H1 (cell line): ENCODE results near the gene SPOP. TPM values are rescaled to one million over a fixed set of nuclear protein-coding genes. Genes with fewer than 3 reads are reported as not detected.

Source experiments
- CHD7 ChIP-seq: fragments of 300-600 bp; sonication (generic); IDR thresholded peaks from 2 replicates; pipeline ENCODE4 v1.7.1; 2012; ENCODE audit warnings: low read length, moderate library complexity, mild to moderate bottlenecking, inconsistent platforms; ENCODE audit not compliant: insufficient replicate concordance
- HDAC2 ChIP-seq, 2 experiments: fragments of 300-600 bp in 1 of 2; sonication (generic) in 1 of 2; IDR thresholded peaks; 2 replicates each; pipeline ENCODE4 v1.6.1; 2011 to 2012; ENCODE audit warnings: low read depth in 2 of 2, low read length in 2 of 2, mild to moderate bottlenecking in 2 of 2, moderate library complexity in 2 of 2, borderline replicate concordance in 1 of 2, inconsistent platforms in 1 of 2
- KDM1A ChIP-seq: fragments of 200-600, 300-600 bp; sonication (generic); IDR thresholded peaks from 2 replicates; pipeline ENCODE4 v1.7.1; 2016; ENCODE audit warnings: mild to moderate bottlenecking, low read length, borderline replicate concordance
- POU5F1 ChIP-seq: IDR thresholded peaks from 2 replicates; pipeline ENCODE4 v1.6.1; 2011; ENCODE audit warnings: low read depth, mild to moderate bottlenecking, low read length, moderate library complexity
- RAD21 ChIP-seq, 2 experiments: IDR thresholded peaks in 1 of 2; conservative IDR thresholded peaks in 1 of 2; 2 replicates each; pipeline ENCODE4 v1.6.1; 2011; ENCODE audit warnings: low read depth in 2 of 2, low read length in 2 of 2, improper control_type of control experiment in 1 of 2, inconsistent platforms in 1 of 2, mild to moderate bottlenecking in 1 of 2, moderate library complexity in 1 of 2
- SIRT6 ChIP-seq: IDR thresholded peaks from one replicate; pipeline ENCODE4 v1.7.1; 2012; ENCODE audit warnings: low read length, inconsistent platforms
- SP2 ChIP-seq: IDR thresholded peaks from 2 replicates; pipeline ENCODE4 v1.6.1; 2012; ENCODE audit warnings: mild to moderate bottlenecking, low read length, inconsistent platforms
- SP4 ChIP-seq: IDR thresholded peaks from 2 replicates; pipeline ENCODE4 v1.6.1; 2012; ENCODE audit warnings: low read length, inconsistent platforms
- polyA plus RNA-seq, 7 experiments: library from polyadenylated mRNA; depleted of rRNA in 3 of 7; stranded (reverse) in 5 of 7; unstranded in 2 of 7; fragments of >200 nt in 5 of 7; fragments of 200-250 nt in 2 of 7; gene quantifications; 1 replicate in 5 of 7; 2 replicates in 1 of 7; 4 replicates in 1 of 7; pipeline versions ENCODE4 v1.2.1 to v1.2.3, GENCODE V29; 2011 to 2013; ENCODE audit warnings: missing spikeins in 2 of 7, mixed read lengths in 2 of 7
- total RNA-seq: library from RNA; stranded (reverse); fragmentation: NEBNext Ultra II Directional; extraction: Animal tissue kit (Norgen Biotek cat#: 25700); gene quantifications from 2 replicates; pipeline ENCODE4 v1.2.1, GENCODE V29; 2021

Gene SPOP
- total and polyA plus RNA-seq, 2 of the 8 experiments (the other 6 are each of a cell fraction or from before 2014, with no cell fraction given), result 13.3 to 25.6 TPM

DNA sequence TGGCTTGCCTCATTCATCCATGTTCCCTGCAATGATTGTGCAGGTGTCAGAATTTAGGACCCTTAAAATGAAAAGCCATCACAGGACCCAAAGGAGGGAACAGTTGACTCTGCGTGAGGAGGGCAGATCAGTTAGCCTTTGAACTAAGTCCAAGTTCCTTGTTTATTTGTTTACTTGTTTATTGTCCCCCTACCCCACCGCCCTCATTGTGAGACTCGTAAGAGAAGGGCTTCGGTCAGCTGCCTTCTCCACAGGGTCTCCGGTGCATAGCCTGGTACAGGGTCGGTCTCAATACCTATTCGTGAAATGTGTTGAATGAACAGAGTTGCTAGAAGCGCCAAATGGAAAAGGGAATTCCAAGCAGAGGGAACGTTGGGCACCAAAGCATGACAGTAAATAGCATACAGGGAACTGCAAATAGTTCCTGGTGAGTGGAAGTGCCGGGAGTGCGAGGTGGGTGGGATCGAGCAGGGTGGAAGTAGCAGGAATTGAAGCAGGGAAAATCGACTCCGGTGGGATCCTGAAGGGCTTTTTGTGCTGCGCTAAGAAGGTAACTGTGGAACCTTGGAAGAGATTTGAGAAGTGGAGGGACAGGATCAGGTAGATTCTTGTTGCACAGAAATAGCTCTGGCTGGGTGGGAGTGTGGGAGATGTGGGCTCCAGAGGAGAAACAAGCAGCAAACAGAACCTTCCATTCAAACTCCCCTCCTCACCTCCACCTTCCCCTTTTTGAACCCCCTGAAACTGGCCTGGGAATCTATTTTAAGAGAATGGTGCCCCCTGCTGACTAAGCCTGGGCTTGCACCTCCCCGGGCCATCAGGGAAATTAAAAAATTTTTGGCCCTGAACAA is 17.2 kb upstream of the SPOP start (continued):
- TF ChIP-seq CHD7, result no peak
- no peak for TF ChIP-seq SP4
- TF ChIP-seq HDAC2 (IDR thresholded peaks at IDR 0.05; ENCODE audit: borderline replicate concordance in 1 of 2, low read depth in 2 of 2, low read length in 2 of 2), result no peak
- TF ChIP-seq POU5F1, result no peak
- TF ChIP-seq SIRT6, result no peak
- no peak for TF ChIP-seq SP2
- no peak for TF ChIP-seq KDM1A
- TF ChIP-seq RAD21 (IDR thresholded peaks at IDR 0.05 in 1 of 2, conservative IDR thresholded peaks at IDR 0.05 in 1 of 2; ENCODE audit: low read depth in 2 of 2, low read length in 2 of 2), result peak; percentile 91 to 97
